Measurements from ENCODE around the gene GMPR.

Gene GMPR

DNA sequence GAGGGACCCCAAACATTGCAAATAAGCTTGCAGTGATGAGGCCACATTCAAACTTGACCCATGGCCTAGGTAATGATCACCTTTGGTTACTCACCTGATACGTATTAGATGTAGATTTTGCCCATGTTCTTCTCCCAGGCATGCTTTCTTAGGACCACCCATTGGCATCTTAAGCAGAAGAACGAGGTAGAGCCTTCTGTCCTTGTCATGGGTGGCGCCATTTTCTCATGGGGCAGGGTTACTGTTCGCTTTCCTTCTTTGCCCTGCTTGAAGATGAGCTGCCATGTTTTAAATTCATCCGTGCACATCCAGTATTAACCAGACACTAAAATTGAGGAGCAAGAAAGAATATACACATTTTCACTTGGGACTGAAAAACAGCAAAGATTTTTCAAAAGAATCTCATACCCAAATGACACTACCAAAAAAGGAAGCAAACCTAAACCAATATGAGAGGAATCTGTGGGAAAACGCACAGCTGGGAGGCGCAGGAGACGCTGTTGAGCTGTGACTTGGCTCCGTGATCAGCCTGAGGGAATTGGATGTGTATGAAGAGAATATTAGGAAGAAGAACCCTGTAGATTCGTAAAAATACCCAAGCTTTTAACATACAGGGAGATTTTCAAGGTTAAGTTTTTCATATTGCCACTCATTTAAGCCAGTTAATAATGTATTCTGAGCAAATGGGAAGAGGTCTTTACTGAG is 36.6 kb downstream of the GMPR start:
- no peak for DNase-seq

DNA sequence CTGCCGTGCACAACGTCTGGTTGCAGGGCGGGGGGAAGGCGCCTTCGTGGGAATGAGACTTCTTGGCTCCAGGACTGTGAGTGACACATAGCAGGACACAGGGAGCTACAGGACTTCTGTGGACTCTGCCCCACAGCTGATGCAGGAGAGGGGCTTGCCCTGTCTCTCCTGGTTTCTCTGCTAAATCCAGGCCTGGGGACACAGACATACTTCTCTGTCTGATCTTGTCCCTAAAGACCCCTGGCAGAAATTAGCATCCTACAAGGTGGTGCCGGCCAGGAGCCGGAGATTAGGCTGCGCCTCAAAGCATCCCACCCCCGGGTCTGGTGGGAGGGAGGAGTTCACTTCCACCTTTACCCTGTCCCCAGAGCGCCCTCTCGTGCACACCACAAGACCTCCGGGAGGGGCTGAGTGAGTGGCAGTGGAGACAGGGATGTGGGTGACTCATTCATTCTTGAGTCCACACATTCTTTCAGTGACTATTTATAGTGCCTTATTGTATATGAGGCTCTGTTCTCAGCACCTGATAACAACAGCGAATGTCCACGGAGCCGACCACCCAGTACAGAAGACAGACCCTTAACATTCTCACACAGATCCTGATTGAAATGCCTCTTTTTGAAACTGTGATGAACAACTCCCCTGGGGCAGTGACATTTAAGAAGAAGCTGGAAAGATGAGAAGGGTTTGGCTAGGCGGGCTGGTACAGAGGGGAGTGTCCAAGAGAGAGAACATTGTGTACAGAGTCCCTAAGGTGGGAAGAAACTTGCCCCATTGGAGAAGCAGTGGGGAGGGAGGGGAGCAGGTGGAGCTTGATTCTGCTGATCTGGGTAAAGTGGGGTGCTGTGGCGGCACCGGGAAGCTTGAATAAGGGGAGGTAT is 39.0 kb downstream of the GMPR start:
- no peak for DNase-seq

DNA sequence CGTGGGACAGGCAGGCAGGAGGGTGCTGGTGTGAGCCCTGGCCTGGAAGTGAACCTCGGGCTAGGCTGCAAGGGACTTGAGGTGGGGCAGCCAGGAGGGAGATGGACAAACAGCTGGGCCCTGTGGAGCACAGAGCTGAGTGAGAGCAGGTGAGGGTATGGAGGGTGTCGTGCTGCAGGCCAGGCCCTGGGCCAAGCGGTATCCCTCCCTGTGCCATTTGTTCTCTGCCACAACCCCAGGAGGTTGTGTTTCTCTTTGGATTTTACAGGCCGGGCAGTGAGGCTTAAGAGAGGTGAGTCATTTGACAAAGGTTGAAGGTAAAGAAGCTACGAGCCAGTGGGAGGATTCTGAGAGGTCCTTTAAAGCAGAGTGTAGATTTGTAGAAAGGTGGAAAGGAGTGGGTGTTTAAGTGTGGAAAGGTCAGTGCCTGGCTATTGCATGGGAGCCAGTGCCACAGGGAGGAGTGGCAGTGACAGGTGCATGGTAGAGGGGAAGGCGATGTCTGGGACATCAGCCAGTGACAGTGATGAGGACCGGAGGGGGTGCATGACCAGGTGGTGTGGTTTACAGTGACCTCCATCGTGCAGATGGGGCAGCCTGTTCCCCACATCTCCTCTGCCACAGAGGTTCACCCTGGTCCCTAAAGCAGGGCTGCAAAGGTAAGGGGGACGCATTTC is 39.8 kb downstream of the GMPR start:
- DNase-seq = no peak

DNA sequence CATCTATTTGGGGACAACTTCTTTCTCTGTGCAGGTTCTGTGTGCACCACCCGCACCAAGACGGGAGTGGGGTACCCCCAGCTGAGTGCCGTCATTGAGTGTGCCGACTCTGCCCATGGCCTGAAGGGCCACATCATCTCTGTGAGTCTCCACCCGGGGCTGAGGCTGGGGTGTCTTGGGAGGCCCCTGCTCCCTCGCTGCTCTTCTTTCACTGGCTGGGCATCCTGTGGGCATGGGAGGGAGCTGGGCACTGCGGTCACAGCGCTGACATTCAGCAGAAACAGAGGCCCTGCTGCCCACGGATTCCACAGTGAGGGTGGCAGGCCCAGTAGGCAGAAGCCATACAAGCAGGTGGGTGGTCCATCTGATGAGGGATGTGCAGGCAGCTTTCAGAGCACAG is 40.4 kb downstream of the GMPR start:
- DNase-seq = no peak

DNA sequence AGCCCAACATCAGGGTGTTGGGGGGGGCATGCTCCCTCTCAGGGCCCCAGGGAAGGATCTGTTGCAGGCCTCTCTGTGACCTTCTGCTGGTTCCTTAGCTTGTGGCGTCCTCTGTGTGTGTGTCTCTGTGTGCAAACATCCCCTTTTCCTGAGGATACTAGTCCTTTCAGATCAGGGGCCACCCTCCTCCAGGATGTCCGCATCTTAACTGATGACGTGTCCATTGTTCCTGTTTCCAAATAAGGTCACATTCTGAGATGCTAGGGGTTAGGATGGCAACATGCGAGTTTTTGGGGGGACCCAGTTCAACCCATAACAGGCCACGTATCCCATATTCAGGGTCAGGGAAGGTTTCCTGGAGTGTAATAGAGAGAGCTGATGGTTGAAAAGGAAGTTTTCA is 40.9 kb downstream of the GMPR start:
- no peak for DNase-seq

DNA sequence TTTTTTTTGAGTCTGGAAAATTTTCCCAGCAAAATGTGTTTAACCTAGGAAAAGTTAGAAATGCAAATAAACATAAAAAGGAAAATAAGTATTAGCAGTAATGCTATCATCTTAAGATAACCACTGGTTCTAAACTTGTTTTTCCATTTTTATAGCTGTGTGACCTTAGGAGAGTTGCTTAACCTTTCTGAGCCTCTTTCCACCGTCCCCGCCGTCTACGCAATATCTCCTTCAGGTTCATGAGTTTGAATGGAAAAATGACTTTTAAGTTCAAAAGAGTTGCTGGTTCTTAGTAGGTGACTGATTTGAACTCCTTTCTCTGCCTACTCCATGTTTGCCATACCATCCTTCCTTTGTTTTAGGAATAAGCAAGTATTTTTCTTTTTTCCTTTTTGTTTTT is 44.0 kb downstream of the GMPR start:
- no peak for DNase-seq

DNA sequence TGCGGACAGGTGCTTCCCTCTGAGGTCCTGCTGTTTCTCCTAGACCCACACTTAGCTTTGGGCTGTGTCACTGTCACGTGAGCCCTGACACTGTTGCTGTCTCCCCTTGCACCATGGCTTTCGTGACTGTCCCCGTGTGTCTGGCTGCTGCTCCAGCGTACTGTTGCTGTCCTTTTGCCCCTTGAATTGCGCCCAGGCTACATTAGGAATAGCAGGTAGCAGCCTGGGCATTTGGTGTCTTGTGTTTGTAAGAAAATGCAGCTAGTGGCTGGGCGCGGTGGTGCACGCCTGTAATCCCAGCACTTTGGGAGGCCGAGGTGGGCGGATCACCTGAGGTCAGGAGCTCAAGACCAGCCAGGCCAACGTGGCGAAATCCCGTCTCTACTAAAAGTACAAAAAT is 46.1 kb downstream of the GMPR start:
- no peak for DNase-seq

DNA sequence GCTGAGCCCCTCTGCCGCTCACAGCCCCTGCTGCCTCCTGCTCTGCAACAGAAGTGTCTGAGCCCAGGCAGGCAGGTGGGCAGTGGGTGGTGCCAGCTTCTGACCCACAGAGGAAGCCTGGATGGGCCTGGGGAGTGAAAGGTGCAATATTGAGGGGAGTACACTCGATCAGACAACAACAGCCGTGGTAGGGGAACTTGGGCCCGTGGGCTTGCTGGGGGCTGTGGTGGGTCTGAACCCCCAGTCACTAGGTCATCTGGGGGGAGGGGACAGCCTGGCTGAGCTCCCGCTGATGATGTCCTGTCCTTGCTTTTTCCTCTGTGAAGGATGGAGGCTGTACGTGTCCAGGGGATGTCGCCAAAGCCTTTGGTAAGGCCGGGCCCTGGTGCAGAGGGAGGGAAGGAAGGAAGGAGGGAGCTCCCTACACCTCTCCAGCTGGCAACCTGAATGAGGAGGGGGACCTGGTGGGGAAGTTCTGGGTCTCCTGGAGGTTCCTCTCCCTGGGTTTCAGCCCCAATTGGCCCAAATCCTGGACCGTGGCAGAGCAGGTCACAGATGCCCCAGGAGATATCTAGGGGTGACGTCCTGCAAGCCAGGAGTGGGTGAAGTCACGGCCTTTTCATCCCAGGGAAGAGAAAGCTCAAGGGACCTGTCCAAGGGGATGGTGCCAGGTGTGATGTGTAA is 47.2 kb downstream of the GMPR start:
- DNase-seq = no peak

DNA sequence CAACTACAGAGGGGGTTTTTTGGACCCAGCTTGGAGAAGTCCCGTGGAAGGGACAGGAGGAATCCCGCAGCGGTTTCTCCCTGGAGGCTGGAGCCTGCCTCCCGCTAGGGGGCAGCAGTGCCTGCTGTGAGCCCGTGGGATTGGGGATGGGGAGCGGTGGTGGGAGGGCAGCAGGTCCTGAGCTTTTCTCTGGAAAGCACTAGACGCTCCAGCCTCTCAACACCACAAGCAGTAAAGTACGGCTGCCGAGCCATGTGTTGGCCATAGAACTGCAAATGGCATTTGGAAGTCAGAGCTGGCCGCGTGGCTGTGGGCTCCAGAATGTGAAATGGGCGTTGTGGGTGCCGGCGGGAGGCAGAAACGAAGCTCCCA is 47.8 kb downstream of the GMPR start:
- DNase-seq = no peak

DNA sequence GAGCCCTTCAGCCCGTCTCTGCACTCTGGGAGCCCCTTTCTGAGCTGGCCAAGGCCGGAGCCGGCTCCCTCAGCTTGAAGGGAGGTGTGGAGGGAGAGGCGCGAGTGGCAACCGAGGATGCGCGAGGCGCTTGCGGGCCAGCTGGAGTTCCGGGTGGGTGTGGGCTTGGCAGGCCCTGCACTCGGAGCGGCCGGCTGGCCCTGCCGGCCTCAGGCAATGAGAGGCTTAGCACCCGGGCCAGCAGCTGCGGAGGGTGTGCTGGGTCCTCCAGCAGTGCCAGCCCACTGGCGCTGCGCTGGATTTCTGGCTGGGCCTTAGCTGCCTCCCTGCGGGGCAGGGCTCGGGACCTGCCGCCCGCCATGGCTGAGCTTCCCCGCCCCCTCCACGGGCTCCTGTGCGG is 49.8 kb downstream of the GMPR start:
- no peak for DNase-seq

DNA sequence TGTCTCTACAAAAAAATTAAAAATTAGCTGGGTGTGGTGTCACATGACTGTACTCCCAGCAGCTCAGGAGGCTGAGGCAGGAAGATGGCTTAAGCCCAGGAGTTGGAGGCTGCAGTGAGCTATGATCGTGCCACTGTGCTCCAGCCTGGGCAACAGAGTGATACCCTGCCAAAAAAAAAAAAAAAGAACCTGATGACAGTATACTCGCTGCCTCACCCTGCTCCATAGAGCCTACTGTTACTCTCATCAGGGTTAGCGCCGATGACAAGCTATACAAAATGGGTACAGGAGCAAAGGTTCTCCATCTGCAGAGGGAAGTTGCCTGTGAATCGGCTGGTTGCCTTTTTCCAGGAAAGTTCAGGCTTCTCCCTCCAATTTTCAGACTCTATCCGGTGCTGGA is 53.4 kb downstream of the GMPR start:
- no peak for DNase-seq

DNA sequence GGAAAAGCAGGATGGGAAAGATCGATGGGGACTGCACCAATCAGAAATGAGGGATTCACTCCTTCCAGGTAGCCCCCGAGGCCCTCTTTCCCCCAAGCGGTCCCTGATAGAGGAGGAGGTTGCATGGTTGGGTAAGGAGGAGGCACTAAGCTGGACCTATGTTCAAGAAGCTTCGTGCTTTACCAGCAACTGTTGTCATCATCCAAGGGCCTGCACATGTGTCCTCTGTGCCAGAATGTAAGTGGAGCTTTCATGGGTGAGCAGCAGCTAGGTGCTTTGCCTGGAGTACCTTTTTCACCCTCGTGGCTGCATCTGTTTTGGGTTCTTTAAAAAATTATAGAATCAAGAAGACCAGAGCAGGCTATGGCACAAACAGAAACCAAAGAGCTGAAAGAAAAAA is 54.0 kb downstream of the GMPR start:
- no peak for DNase-seq

DNA sequence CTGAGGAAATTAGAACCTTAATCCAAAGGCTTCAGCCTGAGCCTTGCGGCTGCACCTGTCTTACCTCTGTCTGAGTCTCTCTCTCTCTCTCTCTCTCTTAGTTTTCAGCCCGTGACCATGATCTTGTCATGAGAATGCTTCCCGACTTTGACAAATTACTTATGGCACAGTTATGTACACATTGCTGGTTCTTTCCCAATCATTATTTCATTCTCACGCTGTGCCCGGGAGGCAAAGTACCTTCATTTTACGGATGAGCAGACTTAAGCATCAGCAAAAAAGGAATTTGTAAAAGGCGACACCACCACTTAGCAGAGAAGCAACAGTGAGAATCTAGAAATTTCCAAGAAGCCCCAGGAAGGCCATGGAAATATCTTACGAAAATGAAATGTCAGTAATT is 54.6 kb downstream of the GMPR start:
- no peak for DNase-seq

DNA sequence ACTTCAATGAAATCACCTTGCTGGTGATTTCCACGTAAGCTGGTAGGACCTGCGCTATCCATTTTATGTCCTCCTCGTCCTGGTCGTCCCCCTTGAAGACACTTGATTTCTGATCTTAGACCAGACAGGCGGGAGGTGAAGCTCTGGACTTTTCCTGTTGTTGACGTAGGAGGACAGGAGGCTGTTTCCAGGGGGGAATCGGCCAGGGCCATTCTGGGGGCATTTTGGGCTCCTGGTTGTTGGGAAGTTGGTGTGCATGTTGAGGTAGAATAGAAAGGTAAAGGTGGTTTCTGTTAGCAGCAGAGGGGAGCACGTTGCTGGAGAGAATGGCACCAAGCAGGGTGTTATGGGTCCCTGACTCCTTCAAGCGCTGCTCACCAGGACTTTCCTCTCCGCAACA is 56.0 kb downstream of the GMPR start:
- DNase-seq = no peak

DNA sequence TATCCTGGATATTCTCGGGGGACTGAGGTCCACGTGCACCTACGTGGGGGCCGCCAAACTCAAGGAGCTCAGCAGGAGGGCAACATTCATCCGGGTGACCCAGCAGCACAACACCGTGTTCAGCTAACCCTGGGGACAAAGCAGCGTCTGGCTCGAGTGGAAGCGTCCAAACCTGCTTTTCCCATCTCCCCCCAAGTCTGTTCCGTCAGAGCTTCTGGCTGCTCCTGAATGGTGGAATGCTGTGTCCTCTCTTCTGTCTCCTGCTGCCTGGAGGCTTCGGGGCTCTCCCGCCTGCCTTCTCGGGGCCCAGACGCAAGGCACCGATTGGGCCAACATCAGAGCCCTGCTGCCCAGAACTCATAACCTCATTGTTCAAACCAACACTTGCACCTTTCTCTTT is 56.7 kb downstream of the GMPR start:
- DNase-seq = no peak

DNA sequence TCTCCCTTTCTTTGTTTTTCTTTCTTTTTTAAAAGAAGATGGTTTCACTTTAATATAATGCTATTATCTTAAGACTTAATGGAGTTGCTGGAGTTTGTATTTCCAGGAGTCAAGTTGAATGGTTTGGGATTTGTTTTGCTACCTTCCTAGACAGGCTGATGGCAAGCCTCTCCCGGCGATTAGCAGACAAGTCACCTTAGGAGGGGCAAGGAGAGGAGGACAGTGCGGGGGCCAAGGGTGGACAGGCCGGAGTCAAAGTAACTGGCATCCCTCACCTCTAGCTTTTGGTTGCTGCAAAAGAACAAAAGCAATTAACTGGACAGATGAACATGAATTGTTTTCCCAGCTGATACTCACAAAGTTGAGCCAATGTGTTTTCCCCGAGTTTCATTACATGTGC is 57.1 kb downstream of the GMPR start:
- DNase-seq = no peak

DNA sequence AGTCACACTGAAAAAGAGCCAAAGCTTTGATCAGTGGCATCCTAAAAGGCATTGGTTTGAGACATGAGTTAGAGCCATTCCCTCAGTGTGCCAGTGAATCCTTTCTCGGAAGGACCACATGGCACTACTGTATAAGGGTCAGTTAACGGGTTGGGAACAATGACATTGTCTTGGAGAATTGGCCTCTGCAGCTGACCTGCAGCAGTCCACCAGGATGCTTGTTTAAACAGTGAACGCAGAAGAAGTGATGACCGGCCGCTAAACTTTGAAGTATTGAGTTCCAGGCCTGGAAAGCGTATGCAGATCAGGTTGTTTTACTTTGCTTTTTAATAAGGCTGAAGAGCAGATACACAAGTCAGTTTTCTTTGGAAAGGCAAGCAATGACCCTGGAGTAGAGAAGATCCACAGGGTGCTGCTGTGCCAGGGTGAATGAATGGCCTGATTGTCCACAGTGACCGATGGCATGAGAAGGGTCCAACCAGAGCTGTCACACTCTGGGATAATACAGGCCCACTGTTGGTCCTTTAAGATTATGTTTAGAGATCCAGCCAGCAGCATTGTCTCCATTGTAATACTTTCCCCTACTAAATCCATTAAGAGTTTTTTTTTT is 57.8 kb downstream of the GMPR start:
- no peak for DNase-seq

DNA sequence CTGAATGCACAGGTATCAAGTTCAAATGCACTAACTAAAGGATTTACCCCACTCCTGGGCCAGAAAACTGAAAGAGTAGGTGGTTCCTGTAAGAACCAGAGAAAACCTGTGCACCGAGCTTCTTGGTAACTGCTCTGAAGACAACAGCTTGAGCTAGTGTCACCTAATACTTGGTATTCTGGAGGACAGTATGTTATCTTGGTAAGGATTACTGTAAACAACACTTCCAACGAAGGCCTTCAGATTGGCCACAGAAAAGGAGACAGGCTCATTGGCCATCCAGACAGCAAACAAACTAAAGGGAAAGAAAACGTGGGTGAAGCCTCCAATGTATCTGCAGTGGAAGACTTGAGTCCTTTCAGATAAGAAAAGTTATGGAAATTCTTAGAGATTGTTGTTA is 61.5 kb downstream of the GMPR start:
- DNase-seq = no peak

DNA sequence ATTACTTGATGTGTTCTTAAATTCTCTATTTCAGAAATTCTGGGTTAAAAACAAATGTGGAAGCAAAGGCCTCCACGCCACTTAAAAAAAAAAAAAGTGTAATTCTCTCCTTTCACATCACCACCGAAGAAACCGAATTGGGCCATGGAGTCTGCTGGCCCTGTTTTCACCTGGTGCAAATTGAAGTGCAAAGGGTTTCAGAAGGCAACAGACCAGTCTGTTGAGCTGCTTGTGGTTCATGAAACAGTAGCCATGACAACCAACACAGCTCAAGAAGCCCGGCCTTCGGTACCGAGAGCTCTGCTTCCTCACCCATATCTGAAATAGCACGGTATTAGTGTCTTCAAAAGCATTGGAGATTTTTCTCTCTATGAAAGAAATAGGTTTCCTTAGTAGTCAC is 63.1 kb downstream of the GMPR start:
- no peak for DNase-seq

DNA sequence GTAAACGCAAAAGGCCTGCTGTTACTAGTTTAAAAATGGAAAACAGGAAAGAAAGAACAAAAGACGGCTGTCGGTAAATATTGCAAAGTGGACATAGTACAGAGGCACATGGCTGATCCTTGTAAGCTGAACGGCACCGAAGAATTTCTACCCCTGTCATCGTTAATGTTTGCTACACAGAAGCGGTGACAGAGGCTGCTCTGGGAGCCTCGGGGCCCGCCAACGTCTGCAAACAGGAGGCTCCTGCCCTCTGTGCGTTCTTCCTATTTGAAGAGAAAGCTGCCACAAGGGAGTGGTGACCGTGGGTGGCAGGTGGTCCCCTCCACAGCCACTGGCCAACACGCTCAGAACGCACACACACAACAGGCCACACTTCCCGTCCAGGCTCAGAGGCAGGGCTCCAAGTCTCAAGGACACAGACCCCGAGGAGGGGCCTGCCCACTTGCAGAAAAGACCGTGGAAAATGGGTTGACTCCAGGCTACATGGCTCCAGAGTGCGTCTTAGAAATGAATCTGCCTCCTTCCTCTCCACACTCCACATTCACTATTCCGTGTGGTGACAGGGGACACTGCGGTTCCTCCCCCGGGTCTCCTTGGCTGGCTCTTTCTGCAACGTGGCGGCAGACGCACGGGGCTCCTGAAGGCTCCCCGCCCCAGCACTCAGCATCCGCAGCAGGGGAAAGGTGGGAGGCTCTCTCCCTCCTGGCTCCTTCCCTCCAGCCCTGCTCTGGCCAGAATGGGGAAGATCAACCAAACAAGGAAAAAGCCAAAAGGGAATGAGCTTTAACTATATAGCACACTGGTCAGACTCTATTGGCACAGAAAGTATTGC is 64.5 kb downstream of the GMPR start:
- DNase-seq = no peak

DNA sequence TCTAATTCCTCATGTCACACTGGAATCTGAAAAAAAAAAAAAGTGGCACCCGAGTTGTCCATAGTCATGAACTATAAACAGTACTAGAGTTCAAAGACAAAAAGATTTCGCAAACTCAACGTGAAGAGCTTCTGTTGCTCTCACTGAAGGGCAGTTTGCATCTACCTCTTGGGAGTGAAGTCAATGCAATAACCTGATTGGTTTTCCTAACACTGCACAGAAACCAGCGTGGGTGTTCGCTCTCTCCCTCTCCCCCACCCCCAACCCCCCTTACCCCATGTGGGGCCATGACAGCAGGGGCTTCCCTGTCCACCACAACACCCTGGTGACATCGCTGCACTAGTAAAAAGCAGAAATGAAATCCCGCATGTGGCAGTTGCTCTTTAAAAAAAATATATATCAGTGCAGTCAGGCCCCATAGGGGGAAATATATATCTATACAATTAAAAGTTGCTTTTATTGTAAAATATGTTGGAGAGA is 66.9 kb downstream of the GMPR start:
- DNase-seq = no peak

DNA sequence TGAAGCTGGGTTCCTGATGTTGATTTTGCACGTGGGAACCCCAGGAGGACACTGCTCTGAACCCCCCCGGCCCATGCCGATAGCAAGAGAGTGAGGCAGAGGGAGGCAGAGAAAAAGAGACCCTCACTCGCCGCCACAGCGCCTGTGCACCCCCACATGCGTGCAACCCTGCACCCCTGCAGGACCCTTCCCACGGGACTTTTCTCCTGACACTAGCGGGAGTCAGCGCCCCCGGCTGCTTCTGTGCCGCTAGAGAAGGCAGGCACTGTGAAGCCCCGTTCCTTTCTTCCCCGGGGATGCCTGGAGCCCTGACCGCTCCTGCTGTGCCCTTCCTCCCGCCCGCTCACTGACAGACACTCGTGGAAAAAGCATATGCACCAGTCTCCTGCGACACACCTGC is 67.4 kb downstream of the GMPR start:
- no peak for DNase-seq
